T1000 (cell line): Measurements from ENCODE around the gene SLC2A1.

Source experiments
- DNase-seq: peaks from one replicate; lab custom pipeline; 2025; ENCODE audit warnings: mixed read lengths; lab: John Stamatoyannopoulos, UW

SLC2A1 gene

GRCh38 chr1:42979896-42980800, 21.5 kb upstream of the SLC2A1 start:
- DNase-seq: no peak

GRCh38 chr1:42979036-42979430, 20.4 kb upstream of the SLC2A1 start:
- no peak for DNase-seq

- no peak for DNase-seq
These were observed 19.8 kb upstream of the SLC2A1 start for GRCh38 chr1:42978317-42979035.

DNA sequence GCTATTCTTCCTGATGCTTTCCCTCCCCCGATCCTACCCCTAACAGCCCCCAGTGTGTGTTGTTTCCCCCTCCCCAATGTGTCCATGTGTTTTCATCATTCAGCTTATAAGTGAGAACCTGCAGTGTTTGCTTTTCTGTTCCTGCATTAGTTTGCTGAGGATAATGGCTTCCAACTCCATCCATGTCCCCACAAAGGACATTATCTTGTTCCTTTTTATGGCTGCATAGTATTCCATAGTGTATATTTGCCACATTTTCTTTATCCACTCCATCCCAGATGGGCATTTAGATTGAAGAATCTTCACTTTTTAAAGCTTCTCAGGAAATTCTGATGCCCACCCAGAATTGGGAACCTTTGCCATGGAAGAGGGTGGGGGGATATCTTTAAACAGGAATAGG, 19.0 kb upstream of the SLC2A1 start:
- no peak for DNase-seq

GRCh38 chr1:42975561-42976225, 17.0 kb upstream of the SLC2A1 start:
- DNase-seq: no peak

GRCh38 chr1:42974767-42975437, 16.2 kb upstream of the SLC2A1 start:
- no peak for DNase-seq

DNA sequence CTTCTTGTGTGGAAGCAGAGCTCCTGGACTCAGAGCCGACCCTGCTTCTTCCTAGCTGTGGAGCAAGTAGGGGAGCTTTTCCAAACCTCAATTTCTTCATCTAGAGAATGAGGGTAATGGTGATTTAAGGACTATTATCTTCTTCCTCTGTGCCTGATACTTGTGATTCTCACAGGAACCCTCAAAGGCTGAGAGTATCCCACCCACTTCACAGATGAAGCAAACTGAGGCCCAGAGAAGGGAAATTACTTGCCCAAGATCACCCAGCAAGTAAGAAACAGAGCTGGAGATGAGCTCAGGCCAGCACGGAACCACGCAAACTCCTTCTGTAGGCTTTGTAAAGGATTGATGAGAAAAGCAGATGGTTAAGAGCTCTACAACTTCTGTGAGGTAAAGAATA, 15.1 kb upstream of the SLC2A1 start:
- DNase-seq: no peak

DNA sequence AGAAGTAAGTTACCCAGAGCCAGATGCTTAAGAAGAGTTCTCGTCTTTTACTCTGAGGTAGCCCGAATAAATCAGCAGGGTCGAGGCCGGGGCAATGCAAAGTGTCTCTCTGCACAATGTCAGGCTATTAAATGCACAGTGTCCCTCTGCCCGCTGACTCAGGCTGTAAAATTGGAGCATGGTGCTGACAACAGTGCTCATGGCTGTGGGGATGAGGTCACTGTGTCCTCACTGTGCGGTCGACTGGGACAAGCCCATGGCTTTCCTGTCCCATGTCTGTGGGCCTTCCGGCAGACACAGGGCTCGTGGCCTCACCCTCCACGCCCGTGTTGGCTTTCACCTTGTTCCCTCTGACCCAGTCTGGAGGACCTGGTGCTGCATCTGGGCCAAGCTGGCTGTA, 14.6 kb upstream of the SLC2A1 start:
- DNase-seq: no peak

DNA sequence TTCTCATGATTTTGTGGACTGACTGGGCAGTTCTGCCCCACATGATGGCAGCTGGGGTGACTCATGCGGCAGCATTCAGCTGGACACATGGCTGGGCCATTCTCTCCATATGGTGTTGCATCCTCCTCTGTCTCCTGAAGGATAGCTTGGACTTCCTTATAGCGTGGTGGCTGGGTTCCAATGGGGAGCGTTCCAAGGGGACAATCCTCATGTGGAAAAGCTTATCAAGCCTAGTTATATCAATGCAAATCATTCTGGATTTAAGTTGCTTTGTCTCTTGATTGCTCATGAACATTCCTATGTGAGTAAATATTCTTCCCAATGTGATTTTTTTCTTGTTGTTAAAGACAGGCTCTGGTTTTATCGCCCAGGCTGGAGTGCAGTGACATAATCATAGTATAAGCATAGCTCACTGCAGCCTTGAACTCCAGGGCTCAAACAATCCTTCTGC, 13.2 kb upstream of the SLC2A1 start:
- peak; percentile 19 for DNase-seq

DNA sequence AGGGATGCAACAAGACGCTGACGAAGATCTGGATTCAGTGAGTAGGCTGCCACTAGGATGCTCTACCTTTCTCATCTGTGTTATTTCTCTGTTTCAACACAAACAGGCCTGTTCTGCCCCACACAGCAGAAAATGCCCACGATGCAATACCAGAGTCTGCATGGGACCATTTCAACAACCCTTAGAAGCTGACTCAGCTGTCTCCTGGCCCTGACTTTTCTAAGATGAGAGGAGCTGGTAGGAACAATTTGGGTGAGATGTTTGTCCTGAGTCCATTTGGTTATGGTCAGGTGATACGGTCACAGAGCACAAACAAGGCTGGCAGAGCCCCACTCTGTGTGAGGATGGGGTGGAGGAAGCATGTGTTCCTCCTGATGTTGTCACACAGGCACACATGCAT, 11.5 kb upstream of the SLC2A1 start:
- DNase-seq: no peak

GRCh38 chr1:42968654-42969053, 10.0 kb upstream of the SLC2A1 start:
- no peak for DNase-seq

DNA sequence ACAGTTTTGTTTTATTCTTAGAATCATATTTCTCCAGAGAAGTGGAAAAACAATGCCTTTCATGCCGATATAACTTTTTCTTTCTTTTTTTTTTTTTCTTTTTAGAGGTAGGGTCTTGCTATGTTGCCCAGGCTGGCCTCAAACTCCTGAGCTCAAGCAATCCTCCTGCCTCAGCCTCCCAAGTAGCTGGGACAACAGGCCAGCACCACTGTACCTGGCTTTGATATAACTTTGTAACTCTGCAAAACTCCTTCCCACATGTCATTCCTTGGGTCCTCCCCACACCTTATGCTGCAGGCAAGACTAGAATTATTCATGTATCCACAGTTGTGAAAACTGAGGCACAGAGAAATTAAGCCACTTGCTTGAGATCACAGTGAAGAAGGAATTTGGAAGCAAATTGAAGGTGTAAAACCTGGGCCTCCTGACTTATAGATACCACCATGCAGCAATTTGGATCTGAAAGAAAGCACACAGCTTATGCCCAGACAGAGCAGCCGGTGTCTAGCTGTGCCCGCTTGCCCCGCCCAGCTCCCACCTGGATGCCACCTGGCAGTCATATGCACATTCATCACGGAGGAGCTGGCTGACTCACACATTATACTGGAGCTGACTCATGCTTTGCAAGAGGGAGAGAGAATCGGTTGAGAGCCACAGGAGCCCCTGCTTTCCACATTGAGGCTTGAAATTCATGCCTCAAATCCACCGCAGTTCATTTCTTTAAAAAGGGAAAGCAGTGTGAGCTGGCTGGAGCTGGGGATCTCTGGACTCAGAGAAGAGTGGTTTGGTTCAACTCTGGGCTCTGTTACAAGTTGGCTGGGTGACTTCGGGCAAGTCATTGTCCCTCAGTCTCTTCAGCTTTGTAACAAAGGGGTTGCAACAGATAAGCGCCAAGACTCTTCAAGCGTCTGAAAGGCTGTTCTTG, 8.3 kb upstream of the SLC2A1 start:
- peak; percentile 61 for DNase-seq

DNA sequence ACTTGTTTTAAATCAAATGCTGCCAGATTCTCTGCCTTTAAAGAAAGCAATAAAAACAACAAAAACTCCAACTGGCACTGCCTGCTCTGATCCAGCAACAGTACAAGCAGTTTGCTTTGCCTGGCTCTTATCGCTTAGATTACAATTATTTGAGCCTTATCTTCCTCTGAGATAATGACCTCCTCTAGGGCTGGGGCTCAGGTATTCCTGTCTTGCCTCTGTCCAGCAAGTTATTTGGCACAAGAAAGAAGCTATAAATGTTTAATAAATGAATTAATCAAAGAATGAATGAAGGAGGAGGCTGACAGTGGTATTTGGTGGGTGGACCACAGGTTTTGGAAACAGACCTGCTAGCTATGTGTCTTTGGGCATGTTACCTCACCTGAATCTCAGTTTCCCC, 6.7 kb upstream of the SLC2A1 start:
- no peak for DNase-seq

DNA sequence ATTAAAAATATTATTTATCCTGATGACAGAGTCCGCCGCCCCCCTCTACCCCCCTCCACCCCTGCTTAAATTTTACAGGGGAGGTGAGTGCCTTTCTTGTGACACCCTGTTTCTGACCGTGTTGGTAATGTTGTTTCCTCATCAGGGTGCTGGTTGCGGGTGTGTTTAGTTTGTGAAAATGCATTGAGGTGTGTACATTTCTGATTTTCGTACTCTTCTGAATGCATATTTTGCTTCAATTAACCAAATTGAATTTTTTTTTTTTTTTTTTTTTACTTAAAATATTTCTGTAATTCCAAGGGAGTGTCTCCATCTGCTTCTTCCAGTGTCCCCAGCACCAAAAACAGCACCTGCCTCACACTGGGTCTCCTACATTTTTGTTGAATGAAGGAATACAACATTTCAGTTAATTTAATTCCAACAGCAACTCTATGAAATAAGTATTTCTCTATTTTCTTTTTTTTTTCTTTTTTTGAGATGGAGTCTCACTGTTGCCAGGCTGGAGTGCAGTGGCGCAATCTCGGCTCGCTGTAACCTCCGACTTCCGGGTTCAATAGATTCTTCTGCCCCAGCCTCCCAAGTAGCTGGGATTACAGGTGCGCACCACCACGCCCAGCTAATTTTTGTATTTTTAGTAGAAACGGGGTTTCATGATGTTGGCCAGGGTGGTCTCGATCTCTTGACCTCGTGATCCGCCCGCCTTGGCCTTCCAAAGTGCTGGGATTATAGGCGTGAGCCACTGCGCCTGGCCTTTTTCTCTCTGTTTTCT, 5.6 kb upstream of the SLC2A1 start:
- no peak for DNase-seq

- DNase-seq: peak; percentile 20
These were observed 4.8 kb upstream of the SLC2A1 start for GRCh38 chr1:42963378-42964043.

- no peak for DNase-seq
These were observed 4.1 kb upstream of the SLC2A1 start for GRCh38 chr1:42962641-42963377.

- DNase-seq: no peak
These were observed 2.8 kb upstream of the SLC2A1 start for GRCh38 chr1:42961312-42962091.
